SK-N-SH treated with all-trans-retinoic acid at 6 μM for 48 hours (cell line): ENCODE data around the gene WDTC1.

Source experiments
- GLIS3 ChIP-seq: fragments of 250-450 bp; sonication (Bioruptor Pico); IDR thresholded peaks from 2 replicates; pipeline ENCODE4 v1.5.0; 2020; ENCODE audit warnings: mild to moderate bottlenecking, moderate library complexity
- PATZ1 ChIP-seq: fragments of 250-450 bp; sonication (Bioruptor Pico); IDR thresholded peaks from 2 replicates; pipeline ENCODE4 v1.8.0; 2020; ENCODE audit warnings: mild to moderate bottlenecking, moderate library complexity, borderline replicate concordance
- PPARA ChIP-seq: fragments of 250-450 bp; sonication (Bioruptor Pico); IDR thresholded peaks from 2 replicates; pipeline ENCODE4 v1.5.0; 2020; ENCODE audit warnings: mild to moderate bottlenecking, borderline replicate concordance
- SNAI2 ChIP-seq: fragments of 250-450 bp; sonication (Bioruptor Pico); IDR thresholded peaks from 2 replicates; pipeline ENCODE4 v1.5.0; 2020; ENCODE audit warnings: mild to moderate bottlenecking, moderate library complexity
- ZC3H10 ChIP-seq: fragments of 250-450 bp; sonication (Bioruptor Pico); IDR thresholded peaks from 2 replicates; pipeline ENCODE4 v1.5.1; 2021; ENCODE audit warnings: mild to moderate bottlenecking, moderate library complexity
- ZFP3 ChIP-seq: fragments of 250-450 bp; sonication (Bioruptor Pico); IDR thresholded peaks from 2 replicates; pipeline ENCODE4 v1.5.0; 2020; ENCODE audit warnings: mild to moderate bottlenecking, moderate library complexity
- ZFP30 ChIP-seq: fragments of 450-650 bp; formaldehyde crosslinking; IDR thresholded peaks from 2 replicates; pipeline ENCODE4 v1.5.0; 2022; ENCODE audit warnings: mild to moderate bottlenecking, moderate library complexity
- ZNF565 ChIP-seq: fragments of 450-650 bp; formaldehyde crosslinking; conservative IDR thresholded peaks from 2 replicates; pipeline ENCODE4 v1.5.0; 2020; ENCODE audit warnings: low read depth, mild to moderate bottlenecking, moderate library complexity
- ZNF8 ChIP-seq: fragments of 450-650 bp; formaldehyde crosslinking; IDR thresholded peaks from 2 replicates; pipeline ENCODE4 v1.5.0; 2020; ENCODE audit warnings: mild to moderate bottlenecking, moderate library complexity

GRCh38 chr1:27201295-27201694 lies 33.1 kb upstream of the WDTC1 start:
- TF ChIP-seq ZFP30 (CRISPR knock-in tag) (no peak), PPARA (CRISPR knock-in tag) (no peak), ZFP3 (CRISPR knock-in tag) (no peak), SNAI2 (no peak), ZNF565 (no peak), ZC3H10 (no peak), PATZ1 (CRISPR knock-in tag) (no peak), ZNF8 (no peak), GLIS3 (CRISPR knock-in tag) (no peak)
